Activated CD4-positive, alpha-beta memory T cell treated with anti-CD3 and anti-CD28 coated beads for 36 hours (primary cell): Measurements from ENCODE around the gene TMEM184C. TPM values are rescaled to one million over a fixed set of nuclear protein-coding genes. Genes with fewer than 3 reads are reported as not detected.
A peak's percentile ranks its signal among the peaks of the same experiment; 100 is the strongest.

Source experiments
- CTCF ChIA-PET: fragments of 350-600 bp; sonication (Branson Sonifier 250); formaldehyde crosslinking; loops from one replicate; lab custom pipeline; 2021; ENCODE audit warnings: antibody characterized with exemption, inconsistent platforms; lab: Charles Lee
- POLR2A ChIA-PET: fragments of 350-600 bp; sonication (Branson Sonifier 250); formaldehyde crosslinking; loops from one replicate; lab custom pipeline; 2021; ENCODE audit warnings: antibody characterized with exemption; lab: Charles Lee
- DNase-seq: peaks from one replicate; pipeline ENCODE4 v3.0.0-alpha.2; 2020
- H3K27ac Mint-ChIP-seq: one replicate; pipeline ENCODE4 v1.8.0; 2021; ENCODE audit warnings: mixed read lengths
- H3K27me3 Mint-ChIP-seq: one replicate; pipeline ENCODE4 v1.8.0; 2021; ENCODE audit warnings: mixed read lengths
- H3K36me3 Mint-ChIP-seq: one replicate; pipeline ENCODE4 v1.8.0; 2021; ENCODE audit warnings: mixed read lengths
- H3K4me1 Mint-ChIP-seq: one replicate; pipeline ENCODE4 v1.8.0; 2021; ENCODE audit warnings: low read depth, mixed read lengths
- H3K4me3 Mint-ChIP-seq: one replicate; pipeline ENCODE4 v1.8.0; 2021; ENCODE audit warnings: mild to moderate bottlenecking, mixed read lengths
- H3K9me3 Mint-ChIP-seq: one replicate; pipeline ENCODE4 v1.8.0; 2021; ENCODE audit warnings: mixed read lengths
- intact Hi-C: fragments of 100-400 bp; cut with micrococcal nuclease; formaldehyde crosslinking; loops from one replicate; pipeline ENCODE4 v1.15.1; 2023
- total RNA-seq, 2 experiments: library from RNA; stranded (reverse); gene quantifications; one replicate each; pipeline ENCODE4 v1.2.3, GENCODE V29; 2021

TMEM184C gene
- total RNA-seq, 2 experiments from 2014 or later = 15.5 to 15.7 TPM

- Mint-ChIP-seq H3K27me3 (no peaks in the 10 kb centered on the region), H3K4me3 (no peak overlapping the region), H3K36me3 (no peaks in the 10 kb centered on the region), H3K4me1 (no peaks in the 10 kb centered on the region), H3K27ac (no peak overlapping the region), H3K9me3 (no peaks in the 10 kb centered on the region)
- DNase-seq = no peak
- CTCF ChIA-PET = interaction anchor here (1.9 kb wide), 1 partner anchor 161 kb away, joined by 28 read pairs; no protein-coding TSS in a partner anchor
- POLR2A ChIA-PET = no interaction called here
- intact Hi-C loops = no loop called here
Observed at GRCh38 chr4:147704846-147705245, 87.6 kb downstream of the TMEM184C start.

- ChIA-PET POLR2A (no interaction called here), CTCF (interaction anchor here (0.5 to 7.6 kb wide), 22 partner anchors 9 to 223 kb away, joined by 3 to 224 read pairs (median 3); partner anchors contain the start of gene ARHGAP10)
- intact Hi-C loops = loop anchor here (1.0 to 2.0 kb wide), 2 partner anchors 23 to 158 kb away; no protein-coding TSS in a partner anchor
- H3K4me3 Mint-ChIP-seq = no peak overlapping the region
- no peaks in the 10 kb centered on the region for H3K4me1 Mint-ChIP-seq
- H3K36me3 Mint-ChIP-seq = no peaks in the 10 kb centered on the region
- no peak overlapping the region for H3K27ac Mint-ChIP-seq
- no peaks in the 10 kb centered on the region for H3K27me3 Mint-ChIP-seq
- H3K9me3 Mint-ChIP-seq = no peaks in the 10 kb centered on the region
- DNase-seq = peak; percentile 61
Observed at GRCh38 chr4:147707892-147708672, 90.9 kb downstream of the TMEM184C start.

GRCh38 chr4:147709999-147710398 lies 92.8 kb downstream of the TMEM184C start:
- Mint-ChIP-seq H3K27ac (no peak overlapping the region), H3K9me3 (no peaks in the 10 kb centered on the region), H3K36me3 (no peaks in the 10 kb centered on the region), H3K4me3 (no peak overlapping the region), H3K4me1 (no peaks in the 10 kb centered on the region), H3K27me3 (no peaks in the 10 kb centered on the region)
- no peak for DNase-seq
- POLR2A ChIA-PET = no interaction called here
- intact Hi-C loops = loop anchor here (2.0 kb wide), 1 partner anchor 21 kb away; no protein-coding TSS in a partner anchor
- CTCF ChIA-PET = interaction anchor here (0.6 to 7.6 kb wide), 4 partner anchors 9 to 155 kb away, joined by 3 to 224 read pairs (median 6); no protein-coding TSS in a partner anchor

- POLR2A ChIA-PET = no interaction called here
Observed at GRCh38 chr4:147714575-147715401, 97.6 kb downstream of the TMEM184C start.

GRCh38 chr4:147717878-147718277 lies 100.7 kb downstream of the TMEM184C start:
- Mint-ChIP-seq H3K4me1 (peaks cover 4% of the 10 kb centered on the region), H3K9me3 (no peaks in the 10 kb centered on the region), H3K27me3 (peaks cover 5% of the 10 kb centered on the region), H3K4me3 (no peak overlapping the region), H3K36me3 (no peaks in the 10 kb centered on the region), H3K27ac (no peak overlapping the region)
- DNase-seq = no peak
- ChIA-PET POLR2A (no interaction called here), CTCF (interaction anchor here (1.8 kb wide), 1 partner anchor 149 kb away, joined by 10 read pairs; no protein-coding TSS in a partner anchor)
- intact Hi-C loops = no loop called here

More at GRCh38 chr4:147714575-147715401, 97.6 kb downstream of the TMEM184C start:
- Mint-ChIP-seq H3K27ac (no peak overlapping the region), H3K27me3 (peaks cover 2% of the 10 kb centered on the region), H3K36me3 (no peaks in the 10 kb centered on the region), H3K4me3 (no peak overlapping the region), H3K9me3 (no peaks in the 10 kb centered on the region), H3K4me1 (peaks cover 4% of the 10 kb centered on the region)
- DNase-seq = no peak
- CTCF ChIA-PET = interaction anchor here (0.6 kb wide), 1 partner anchor 593 kb away, joined by 3 read pairs; no protein-coding TSS in a partner anchor
- intact Hi-C loops = no loop called here

Other genes starting within 250 kb of the TMEM184C start
- not detected for gene EDNRA, start 136.3 kb upstream of the TMEM184C start, total RNA-seq
- 1 to 10 TPM; 7.9 to 8.3 TPM for gene PRMT9, start 66.8 kb downstream of the TMEM184C start, total RNA-seq
- 1 to 10 TPM; 7.1 to 8.0 TPM for gene ARHGAP10, start 114.7 kb downstream of the TMEM184C start, total RNA-seq